GM12891 (cell line): ENCODE data around the gene MIB1. TPM values are rescaled to one million over a fixed set of nuclear protein-coding genes. Genes with fewer than 3 reads are reported as not detected.
A peak's percentile ranks its signal among the peaks of the same experiment; 100 is the strongest.
"Not testable (repeated sequence)": the region's sequence is repeated elsewhere in the genome, so short reads cannot be mapped to it uniquely, and the experiment has no call there.

Experiments
- DNase-seq: peaks from one replicate; pipeline ENCODE4 v3.0.0; 2011; ENCODE audit warnings: low spot score; ENCODE audit not compliant: insufficient read length
- FAIRE-seq: peaks from 2 replicates; lab custom pipeline; 2011; peaks lifted over from hg19 to GRCh38; lab: Jason Lieb, UNC
- PAX5 ChIP-seq: IDR thresholded peaks from 2 replicates; pipeline ENCODE4 v1.6.1; 2011; ENCODE audit warnings: low read length, moderate library complexity, mild to moderate bottlenecking; ENCODE audit not compliant: insufficient read depth, severe bottlenecking
- POLR2A ChIP-seq: IDR thresholded peaks from 2 replicates; pipeline ENCODE4 v1.6.1; 2011; ENCODE audit warnings: low read depth, low read length, control low read depth
- POLR2AphosphoS5 ChIP-seq: IDR thresholded peaks from 2 replicates; pipeline ENCODE4 v1.6.1; 2011; ENCODE audit warnings: low read depth, low read length, control low read depth
- POU2F2 ChIP-seq: IDR thresholded peaks from 2 replicates; pipeline ENCODE4 v1.6.1; 2011; ENCODE audit warnings: low read depth, mild to moderate bottlenecking, control low read depth, low read length, moderate library complexity
- SPI1 ChIP-seq: IDR thresholded peaks from 2 replicates; pipeline ENCODE4 v1.6.1; 2011; ENCODE audit warnings: low read depth, low read length, control low read depth
- TAF1 ChIP-seq: IDR thresholded peaks from 2 replicates; pipeline ENCODE4 v1.6.1; 2011; ENCODE audit warnings: low read depth, low read length, control low read depth
- polyA plus RNA-seq: library from polyadenylated mRNA; unstranded; fragments of >200 nt; gene quantifications from one replicate; pipeline ENCODE4 v1.2.1, GENCODE V29; 2012; ENCODE audit warnings: low read depth, missing spikeins, inconsistent platforms; ENCODE audit not compliant: missing spikeins

MIB1 gene
- polyA plus RNA-seq: 5.7 TPM

GRCh38 chr18:21740538-21741311 is at the start of gene MIB1:
TSS of gene MIB1 (plus strand) at chr18:21740792. CDS start at chr18:21741584, 792 bp downstream.
- DNase-seq: peak; percentile 86
- no peak for TF ChIP-seq SPI1
- TF ChIP-seq POLR2A: peak; percentile 39; the same call in 1 of the 2 replicates
- 0 out of 2 replicates have a peak, but pooled peaks have one; percentile 44 for TF ChIP-seq POLR2AphosphoS5
- no peak for TF ChIP-seq POU2F2
- TF ChIP-seq TAF1: peak; percentile 72; the same call in 1 of the 2 replicates
- TF ChIP-seq PAX5: no peak
- peak; percentile 97 for FAIRE-seq

GRCh38 chr18:21693322-21693721 is 47.3 kb upstream of the MIB1 start:
- FAIRE-seq: no peak
- no peak for DNase-seq
- TF ChIP-seq POLR2AphosphoS5: no peak
- TF ChIP-seq SPI1: no peak
- no peak for TF ChIP-seq TAF1
- TF ChIP-seq POU2F2: no peak
- TF ChIP-seq POLR2A: no peak
- TF ChIP-seq PAX5: no peak

GRCh38 chr18:21700528-21701075 is 40.0 kb upstream of the MIB1 start:
- TF ChIP-seq POLR2AphosphoS5: no peak
- no peak for TF ChIP-seq POU2F2
- TF ChIP-seq TAF1: no peak
- no peak for TF ChIP-seq SPI1
- no peak for TF ChIP-seq PAX5
- TF ChIP-seq POLR2A: no peak
- no peak for FAIRE-seq
- DNase-seq: no peak

- DNase-seq (no peak), FAIRE-seq (no peak)
- TF ChIP-seq TAF1 (no peak), POU2F2 (no peak), POLR2AphosphoS5 (no peak), SPI1 (no peak), PAX5 (no peak)
Measured at GRCh38 chr18:21701621-21702020, 39.0 kb upstream of the MIB1 start.

GRCh38 chr18:21702602-21703001 is 38.0 kb upstream of the MIB1 start:
- FAIRE-seq (no peak), DNase-seq (no peak)
- TF ChIP-seq TAF1 (no peak), SPI1 (no peak), POLR2AphosphoS5 (no peak), POU2F2 (no peak), PAX5 (no peak), POLR2A (no peak)

GRCh38 chr18:21703241-21703820 is 37.3 kb upstream of the MIB1 start:
- TF ChIP-seq POLR2A (0 out of 2 replicates have a peak, but pooled peaks have one; percentile 25), POU2F2 (0 out of 2 replicates have a peak, but pooled peaks have one; percentile 3), PAX5 (no peak)
- no peak for DNase-seq
- FAIRE-seq: peak; percentile 33

- TF ChIP-seq POU2F2: 0 out of 2 replicates have a peak, but pooled peaks have one; percentile 57
- 0 out of 2 replicates have a peak, but pooled peaks have one; percentile 58 for TF ChIP-seq TAF1
- peak; percentile 61; the same call in 1 of the 2 replicates for TF ChIP-seq POLR2A
- TF ChIP-seq SPI1: no peak
- peak; percentile 72 for TF ChIP-seq POLR2AphosphoS5
- peak; percentile 83 for TF ChIP-seq PAX5
- peak; percentile 93 for FAIRE-seq
- DNase-seq: peak; percentile 87
Measured at GRCh38 chr18:21704603-21705364, 35.8 kb upstream of the MIB1 start, which contains the start of gene ABHD3. TSS of gene ABHD3 (minus strand) at chr18:21704774. CDS start at chr18:21704665, 109 bp downstream.

- DNase-seq: no peak
- TF ChIP-seq TAF1: no peak
- no peak for TF ChIP-seq PAX5
- no peak for TF ChIP-seq POLR2A
- TF ChIP-seq POLR2AphosphoS5: no peak
- TF ChIP-seq POU2F2: no peak
- no peak for TF ChIP-seq SPI1
- FAIRE-seq: no peak
Measured at GRCh38 chr18:21706386-21706865, 34.2 kb upstream of the MIB1 start.

- not testable (repeated sequence) for FAIRE-seq, DNase-seq
Measured at GRCh38 chr18:21707130-21707529, 33.5 kb upstream of the MIB1 start.
